ENCODE data around the gene MAPK12. TPM values are rescaled to one million over a fixed set of nuclear protein-coding genes. Genes with fewer than 3 reads are reported as not detected.
A peak's percentile ranks its signal among the peaks of the same experiment; 100 is the strongest.

Gene MAPK12
- total RNA-seq, 4 donors from 2014 or later: 12.3 to 32.0 (median 24.1) TPM

DNA sequence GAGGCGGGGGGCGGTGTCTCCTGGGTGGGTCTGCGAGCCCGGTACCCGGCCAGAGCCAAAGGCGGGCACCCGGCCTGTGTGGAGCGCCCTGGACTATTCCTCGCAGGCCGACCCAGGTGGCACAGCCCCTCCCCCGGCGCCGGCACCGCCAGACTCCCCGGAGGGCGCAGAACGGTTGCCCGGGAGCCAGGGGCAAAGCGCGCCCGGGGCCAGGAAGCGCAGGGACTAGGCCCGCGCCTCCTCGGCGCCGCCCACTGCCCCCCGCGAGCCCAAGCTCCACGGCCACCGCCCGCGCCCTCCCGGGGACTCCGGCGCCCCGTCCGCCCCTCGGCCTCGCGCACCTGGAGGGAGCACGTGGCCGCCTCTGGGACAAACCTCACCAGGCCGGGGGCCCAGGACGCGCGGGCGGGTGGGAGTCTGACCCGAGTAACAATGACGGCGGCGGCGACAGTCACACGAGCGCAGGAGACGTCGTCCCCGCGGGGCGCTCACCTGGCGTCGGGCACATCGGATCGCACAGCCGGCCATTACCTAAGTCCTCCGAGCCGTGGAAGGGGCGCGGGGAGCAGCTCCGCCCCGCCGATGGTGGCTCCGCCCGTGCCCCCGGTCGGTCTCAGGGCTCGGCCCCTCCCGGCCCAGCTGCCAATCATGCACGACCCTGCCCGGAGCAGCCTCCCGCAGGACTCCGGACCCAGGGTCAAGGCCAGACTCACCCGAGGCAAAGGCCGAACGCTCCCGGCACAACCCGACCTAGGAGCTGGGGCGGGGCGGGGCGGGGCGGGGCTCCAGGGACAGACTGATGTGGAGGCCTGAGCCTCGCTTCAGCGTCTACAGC lies 38.5 kb upstream of the MAPK12 start:
- 22 to 35% methylated on average over 23 to 28 of the region's 93 CpGs for WGBS, 2 donors
- H3K4me1 ChIP-seq: peaks cover 4 to 100% (median 89%) of the 10 kb centered on the region in 4 donors

DNA sequence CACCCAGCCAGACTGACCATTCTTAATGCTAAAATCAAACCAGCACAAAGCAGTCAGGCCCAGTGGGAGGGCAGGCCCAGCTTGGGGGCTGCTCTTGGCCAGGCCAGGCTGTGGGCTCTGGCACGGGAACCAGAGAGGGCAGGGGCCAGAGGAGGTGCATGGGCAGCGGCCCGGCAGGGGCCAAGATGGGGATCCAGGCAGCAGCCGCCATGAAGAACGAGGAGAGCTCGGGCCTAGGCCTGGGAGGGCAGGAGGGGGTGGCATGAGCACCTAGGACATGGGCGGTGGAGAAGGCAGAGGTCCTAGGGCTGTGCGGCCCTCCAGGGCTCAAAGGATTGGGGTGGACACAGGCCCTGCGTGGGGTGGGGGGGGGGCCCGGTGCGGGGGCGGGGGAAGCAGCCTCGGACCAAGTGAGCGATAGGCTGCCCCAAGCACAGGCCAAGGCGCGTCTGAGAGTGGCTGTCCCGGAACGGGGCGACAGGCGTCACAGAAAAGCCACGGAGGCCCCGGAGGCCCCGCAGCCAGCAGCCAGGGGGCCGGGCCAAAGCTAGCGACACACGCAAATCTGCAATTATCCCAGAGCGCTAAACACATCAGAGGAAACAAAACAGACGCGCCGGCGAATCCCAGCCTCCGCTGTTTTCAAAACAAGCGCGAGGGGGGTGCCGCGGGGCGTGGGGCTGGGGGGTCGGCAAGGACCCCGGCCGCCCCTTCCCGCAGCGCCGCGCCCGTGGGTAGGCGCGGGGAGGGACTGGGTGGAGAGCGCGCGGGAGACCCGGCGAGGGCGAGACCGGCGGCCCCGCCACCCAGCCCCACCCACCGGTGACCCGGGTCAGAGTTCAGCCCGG lies 37.7 kb upstream of the MAPK12 start:
- no peak for DNase-seq (ENCODE audit: low spot score in 2 of 2)
- Histone ChIP-seq H3K4me3 (peak overlapping the region; percentile 28 to 51 (median 39)), H3K27ac (peak overlapping the region; percentile 51 to 97 (median 89)), H3K27me3 (no peaks in the 10 kb centered on the region), H3K36me3 (no peaks in the 10 kb centered on the region), H3K9me3 (no peaks in the 10 kb centered on the region), H3K4me1 (peaks cover 0 to 100% (median 89%) of the 10 kb centered on the region in 4 donors)
- peak in 1 of 2 donors; percentile 5 for TF ChIP-seq EP300 (IDR thresholded peaks at IDR 0.05)
- TF ChIP-seq, protein P1, sequence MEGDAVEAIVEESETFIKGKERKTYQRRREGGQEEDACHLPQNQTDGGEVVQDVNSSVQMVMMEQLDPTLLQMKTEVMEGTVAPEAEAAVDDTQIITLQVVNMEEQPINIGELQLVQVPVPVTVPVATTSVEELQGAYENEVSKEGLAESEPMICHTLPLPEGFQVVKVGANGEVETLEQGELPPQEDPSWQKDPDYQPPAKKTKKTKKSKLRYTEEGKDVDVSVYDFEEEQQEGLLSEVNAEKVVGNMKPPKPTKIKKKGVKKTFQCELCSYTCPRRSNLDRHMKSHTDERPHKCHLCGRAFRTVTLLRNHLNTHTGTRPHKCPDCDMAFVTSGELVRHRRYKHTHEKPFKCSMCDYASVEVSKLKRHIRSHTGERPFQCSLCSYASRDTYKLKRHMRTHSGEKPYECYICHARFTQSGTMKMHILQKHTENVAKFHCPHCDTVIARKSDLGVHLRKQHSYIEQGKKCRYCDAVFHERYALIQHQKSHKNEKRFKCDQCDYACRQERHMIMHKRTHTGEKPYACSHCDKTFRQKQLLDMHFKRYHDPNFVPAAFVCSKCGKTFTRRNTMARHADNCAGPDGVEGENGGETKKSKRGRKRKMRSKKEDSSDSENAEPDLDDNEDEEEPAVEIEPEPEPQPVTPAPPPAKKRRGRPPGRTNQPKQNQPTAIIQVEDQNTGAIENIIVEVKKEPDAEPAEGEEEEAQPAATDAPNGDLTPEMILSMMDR (IDR thresholded peaks at IDR 0.05): no peak
- no peak for TF ChIP-seq POLR2A (IDR thresholded peaks at IDR 0.05)
- 18 to 26% methylated on average over 25 to 43 of the region's 59 CpGs for whole genome bisulfite sequencing, 2 donors

More for the DNA sequence above, 38.5 kb upstream of the MAPK12 start:
- H3K36me3 ChIP-seq: no peaks in the 10 kb centered on the region
- H3K27me3 ChIP-seq: no peaks in the 10 kb centered on the region
- TF ChIP-seq, protein P1 (IDR thresholded peaks at IDR 0.05): no peak
- peak in 1 of 2 donors; percentile 2 for TF ChIP-seq EP300 (IDR thresholded peaks at IDR 0.05)
- peak overlapping the region; percentile 28 to 51 (median 39) for H3K4me3 ChIP-seq
- no peak for DNase-seq (ENCODE audit: low spot score in 2 of 2)
- no peaks in the 10 kb centered on the region for H3K9me3 ChIP-seq
- H3K27ac ChIP-seq: peak overlapping the region; percentile 51 to 97 (median 89)

DNA sequence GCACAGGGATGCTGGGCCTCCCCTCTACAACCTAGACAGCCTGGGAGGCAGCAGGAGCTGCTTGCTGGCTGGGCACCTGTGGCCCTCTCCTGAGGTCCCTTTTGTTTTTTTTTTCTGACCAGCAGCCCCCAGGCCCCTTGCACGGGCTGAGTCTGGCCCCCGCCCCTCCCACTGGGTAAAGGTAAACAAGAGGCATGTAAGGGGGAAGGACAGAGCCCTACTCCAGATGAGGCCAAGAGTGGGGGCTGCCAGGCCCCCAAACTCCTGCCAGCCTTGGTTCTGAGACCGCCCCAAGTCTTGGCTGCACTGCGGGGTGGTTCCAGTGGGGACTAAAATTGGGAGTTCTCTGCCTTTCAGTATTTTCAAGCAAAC lies 36.8 kb upstream of the MAPK12 start:
- H3K27me3 ChIP-seq: no peaks in the 10 kb centered on the region
- H3K9me3 ChIP-seq: no peaks in the 10 kb centered on the region
- no peak overlapping the region for H3K4me3 ChIP-seq
- no peaks in the 10 kb centered on the region for H3K36me3 ChIP-seq
- WGBS, 2 donors: 76 to 79% methylated on average over 4 of the region's 4 CpGs
- TF ChIP-seq POLR2A (IDR thresholded peaks at IDR 0.05) (no peak), EP300 (IDR thresholded peaks at IDR 0.05) (no peak)
- TF ChIP-seq, protein P1 (IDR thresholded peaks at IDR 0.05): no peak
- no peak for DNase-seq (ENCODE audit: low spot score in 2 of 2)
- H3K4me1 ChIP-seq: peaks cover 0 to 100% (median 89%) of the 10 kb centered on the region in 4 donors
- H3K27ac ChIP-seq: peak overlapping the region in 3 of 4 donors; percentile 86 to 97 (median 92)

DNA sequence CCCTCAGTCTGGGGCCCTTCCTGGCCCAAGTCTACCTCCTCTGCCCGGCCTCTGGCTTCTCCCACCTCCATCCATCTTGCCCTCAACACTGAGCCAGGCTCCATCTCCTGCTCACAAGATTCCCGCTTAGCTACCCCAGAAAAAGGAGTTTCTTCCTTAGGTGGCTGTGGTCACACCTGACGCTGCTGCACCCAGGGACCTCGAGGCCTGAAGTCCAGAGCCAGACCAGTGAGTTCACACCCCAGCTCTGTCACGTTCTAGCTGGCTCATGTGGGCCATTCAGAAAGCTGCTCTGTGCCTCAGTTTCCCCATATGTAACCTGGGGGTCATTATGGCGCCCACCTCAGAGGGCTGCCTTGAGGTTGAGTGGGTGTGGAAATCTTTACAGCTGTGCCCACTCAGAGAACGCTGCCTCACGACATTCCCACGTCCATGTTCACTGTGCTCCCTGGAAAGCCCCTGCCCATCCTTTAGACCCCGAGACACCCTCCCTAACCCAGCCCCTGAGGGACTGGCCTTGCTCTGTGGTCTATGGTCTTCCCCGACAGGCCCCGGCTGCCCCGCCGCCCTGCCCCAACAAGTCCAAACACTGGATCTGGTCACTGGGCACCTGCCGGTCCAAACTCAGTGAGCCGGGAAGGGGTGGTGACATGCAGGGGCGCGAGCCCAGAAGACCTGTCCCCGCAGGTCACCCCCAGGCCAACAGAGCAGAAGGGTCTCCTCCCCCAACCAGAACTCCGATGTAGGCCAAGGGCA lies 36.2 kb upstream of the MAPK12 start:
- Histone ChIP-seq H3K4me3 (no peak overlapping the region), H3K9me3 (no peaks in the 10 kb centered on the region), H3K36me3 (no peaks in the 10 kb centered on the region), H3K27ac (peak overlapping the region in 3 of 4 donors; percentile 55 to 97 (median 92)), H3K27me3 (no peaks in the 10 kb centered on the region), H3K4me1 (peaks cover 0 to 100% (median 88%) of the 10 kb centered on the region in 4 donors)
- WGBS, 2 donors: 75 to 77% methylated on average over 20 of the region's 20 CpGs
- DNase-seq (ENCODE audit: low spot score in 2 of 2): no peak
- no peak for TF ChIP-seq EP300 (IDR thresholded peaks at IDR 0.05)
